Stimulated activated CD8-positive, alpha-beta memory T cell treated with anti-CD3 and anti-CD28 coated beads, Interleukin-15, amount 100 ng/mL, for 1 hour (primary cell): ENCODE results near the gene CERS3.

Source experiments
- DNase-seq: peaks from one replicate; pipeline ENCODE4 v3.0.0-alpha.2; 2020; ENCODE audit warnings: low read depth

The CERS3 gene

GRCh38 chr15:100383302-100384107 is 145.2 kb downstream of the CERS3 start:
- DNase-seq = no peak

- DNase-seq = no peak
These were observed 154.8 kb downstream of the CERS3 start for GRCh38 chr15:100373942-100374341.

GRCh38 chr15:100373120-100373896 is 155.4 kb downstream of the CERS3 start:
- DNase-seq = no peak

DNA sequence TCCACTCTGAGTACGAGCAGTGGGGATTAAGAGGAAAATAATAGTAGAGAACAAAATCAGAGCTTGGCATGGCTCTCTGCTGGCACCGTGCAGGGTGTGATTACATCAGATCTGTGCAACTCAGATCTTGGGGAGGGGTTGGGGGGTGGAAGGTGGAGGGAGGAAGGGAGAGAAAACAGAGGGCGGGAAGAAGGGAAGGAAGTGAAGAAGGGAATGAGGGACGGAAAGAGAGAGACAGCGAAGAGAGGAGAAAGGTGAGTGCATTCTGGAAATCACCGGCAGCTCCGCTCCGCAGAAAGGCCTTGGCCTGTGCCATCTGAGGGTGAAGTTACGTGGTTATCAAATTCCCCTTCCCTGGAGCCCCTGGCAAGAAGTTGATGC is 156.0 kb downstream of the CERS3 start:
- no peak for DNase-seq

DNA sequence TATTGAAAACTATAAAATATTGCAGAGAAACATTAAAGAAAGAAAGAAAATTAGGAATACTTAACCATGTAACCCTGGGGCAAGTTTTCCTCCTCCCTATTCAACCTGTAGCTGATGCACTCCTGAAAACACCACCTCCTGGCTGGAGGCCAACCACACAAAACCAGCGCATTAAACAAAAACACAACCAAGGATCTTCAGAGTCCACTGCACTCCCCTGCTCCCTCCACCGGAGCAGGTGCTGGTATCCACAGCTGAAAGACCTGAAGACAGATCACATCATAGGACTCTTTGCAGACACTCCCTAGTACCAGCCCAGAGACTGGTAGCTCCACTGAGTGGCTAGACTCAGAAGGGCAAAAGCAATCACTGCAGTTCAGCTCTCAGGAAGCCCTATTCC is 173.4 kb downstream of the CERS3 start:
- DNase-seq = no peak

GRCh38 chr15:100353449-100353848 is 175.3 kb downstream of the CERS3 start:
- no peak for DNase-seq

- DNase-seq = no peak
These were observed 178.1 kb downstream of the CERS3 start for GRCh38 chr15:100350434-100351226.
